ENCODE measurements around the gene PRKX. TPM values are rescaled to one million over a fixed set of nuclear protein-coding genes. Genes with fewer than 3 reads are reported as not detected.
"Not testable (repeated sequence)": the region's sequence is repeated elsewhere in the genome, so short reads cannot be mapped to it uniquely, and the experiment has no call there.

Gene PRKX
- 10 to 100 TPM; 87.6 to 92.3 TPM for total RNA-seq

DNA sequence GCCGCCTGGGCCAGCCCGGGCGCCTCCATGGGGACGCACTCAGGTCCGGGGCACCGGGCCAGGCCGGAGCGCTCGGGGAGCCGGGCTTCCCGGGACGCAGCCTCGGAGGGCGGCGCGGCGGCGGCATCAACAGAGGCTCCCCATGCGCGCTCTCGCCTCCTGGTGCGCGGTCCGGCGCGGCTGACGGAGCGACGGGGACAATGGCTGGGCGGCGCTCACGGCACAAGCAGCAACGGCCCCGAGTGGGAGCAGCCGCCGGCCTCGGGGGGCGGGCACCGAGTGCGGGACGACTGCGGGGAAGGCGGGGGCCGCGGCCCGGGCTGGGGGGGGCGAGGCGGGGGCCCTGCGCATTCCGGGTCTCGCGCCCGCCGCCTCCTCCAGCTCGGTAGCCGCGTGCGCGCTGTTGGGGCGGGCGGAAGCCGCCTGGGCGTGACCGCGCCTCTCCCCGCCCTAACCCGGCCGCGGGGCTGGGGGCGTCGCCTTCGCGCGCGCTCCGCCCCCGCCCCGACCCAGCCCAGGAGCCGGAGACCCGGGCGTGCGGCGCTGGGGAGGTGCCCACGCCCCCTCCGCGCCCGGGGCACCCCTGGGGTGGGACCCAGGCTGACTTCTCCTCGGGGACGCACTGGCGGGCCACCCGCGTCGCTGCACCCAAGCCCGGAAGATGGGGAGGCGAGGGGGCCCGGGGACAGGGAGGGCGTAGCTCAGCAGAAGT, at the start of gene PRKX:
Gene PRKX (minus strand): TSS at position 425 of the 712 bp plus-strand sequence. CDS start 396 bp downstream, at position 29.
- Mint-ChIP-seq H3K4me3 (peak within 1 kb of the TSS; percentile 98), H3K36me3 (peaks cover 12% of the 10 kb centered on the region), H3K27ac (peak within 1 kb of the TSS; percentile 98), H3K9me3 (no peaks in the 10 kb centered on the region), H3K27me3 (no peaks in the 10 kb centered on the region), H3K4me1 (peaks cover 7% of the 10 kb centered on the region)
- POLR2A ChIA-PET: interaction anchor here (0.7 to 1.6 kb wide), 5 partner anchors 12 to 98 kb away, joined by 3 to 7 read pairs (median 4); no protein-coding TSS in a partner anchor
- DNase-seq: peak; percentile 81
- peak; percentile 74 for ATAC-seq (ENCODE audit: low read depth)

DNA sequence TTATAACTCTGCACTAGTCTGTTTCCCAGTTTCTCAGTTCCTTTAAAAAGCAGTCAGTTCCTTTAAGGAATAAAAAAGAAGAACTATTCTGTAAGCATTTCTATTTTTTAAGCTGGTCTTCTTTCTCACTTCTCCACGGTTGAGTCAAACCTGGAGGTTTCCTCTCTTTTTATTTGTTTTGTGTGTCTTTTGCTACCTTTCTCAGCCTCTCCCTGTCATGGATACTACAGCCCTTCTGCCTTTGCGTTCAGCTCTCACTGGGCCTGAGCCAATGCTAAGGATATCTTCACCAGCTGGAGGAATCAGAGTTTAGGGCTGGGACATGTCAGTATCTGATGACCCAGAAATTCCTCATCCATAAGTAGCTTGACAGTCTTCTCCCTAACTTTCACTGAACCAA, 49.7 kb upstream of the PRKX start:
- H3K9me3 Mint-ChIP-seq: peaks cover 11% of the 10 kb centered on the region
- no peaks in the 10 kb centered on the region for H3K4me1 Mint-ChIP-seq
- DNase-seq (no peak), ATAC-seq (ENCODE audit: low read depth) (no peak)
- POLR2A ChIA-PET: no interaction called here
- no peak overlapping the region for H3K4me3 Mint-ChIP-seq
- H3K36me3 Mint-ChIP-seq: peaks cover 2% of the 10 kb centered on the region
- H3K27ac Mint-ChIP-seq: no peak overlapping the region
- peaks cover 9% of the 10 kb centered on the region for H3K27me3 Mint-ChIP-seq

DNA sequence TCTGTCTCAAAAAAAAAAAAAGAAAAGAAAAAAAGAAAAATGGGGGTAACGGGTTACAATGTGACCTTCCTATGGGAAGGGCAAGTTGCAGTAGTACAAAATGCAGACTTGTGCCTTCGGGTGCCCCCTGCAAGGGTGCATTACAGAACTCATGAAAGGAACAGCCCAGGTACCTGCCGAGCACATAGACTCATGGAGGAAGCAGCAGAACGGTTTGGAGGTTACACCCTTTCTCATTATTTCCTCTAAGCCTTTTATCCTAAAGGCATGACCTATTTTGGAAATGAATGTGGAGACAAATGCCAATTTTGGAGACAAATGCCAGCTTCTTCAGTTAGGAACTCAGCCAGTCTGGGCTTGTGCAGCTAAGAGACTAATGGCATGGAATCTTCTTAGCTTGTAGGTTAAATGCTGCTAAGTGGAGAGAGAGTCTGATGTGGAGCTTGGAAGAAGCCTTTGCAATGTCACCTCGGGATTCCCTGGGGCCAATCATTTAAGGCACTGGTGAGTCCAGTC, 44.1 kb upstream of the PRKX start:
- H3K27ac Mint-ChIP-seq: no peak overlapping the region
- peaks cover 4% of the 10 kb centered on the region for H3K27me3 Mint-ChIP-seq
- no peaks in the 10 kb centered on the region for H3K9me3 Mint-ChIP-seq
- no peak for DNase-seq
- H3K4me3 Mint-ChIP-seq: no peak overlapping the region
- H3K4me1 Mint-ChIP-seq: no peaks in the 10 kb centered on the region
- no peaks in the 10 kb centered on the region for H3K36me3 Mint-ChIP-seq
- no peak for ATAC-seq (ENCODE audit: low read depth)
- POLR2A ChIA-PET: no interaction called here

DNA sequence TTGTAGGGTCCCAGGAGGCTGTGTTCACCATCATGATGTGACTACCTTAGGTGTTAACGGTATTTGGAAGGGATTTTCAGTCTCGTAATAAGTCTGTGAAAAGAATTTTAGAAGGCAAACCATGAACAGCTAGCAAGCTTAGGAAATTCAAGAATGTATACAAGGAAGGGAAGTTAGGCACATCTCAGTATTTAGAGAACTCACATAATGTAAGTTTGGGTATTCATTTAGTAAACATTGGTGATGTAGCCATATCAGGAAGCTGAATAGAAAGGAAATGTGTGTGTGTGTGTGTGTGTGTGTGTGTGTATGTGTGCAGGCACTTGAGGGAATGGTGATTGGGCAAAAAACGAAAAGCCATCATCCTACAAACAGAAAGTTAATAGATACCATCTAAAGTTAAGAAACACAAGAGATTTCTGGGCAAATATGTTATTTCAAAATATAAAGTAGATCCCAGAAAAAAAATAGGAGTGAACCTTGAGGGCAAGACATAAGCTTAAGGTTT, 34.7 kb upstream of the PRKX start:
- Mint-ChIP-seq H3K36me3 (peaks cover 16% of the 10 kb centered on the region), H3K9me3 (peaks cover 10% of the 10 kb centered on the region), H3K4me1 (peaks cover 27% of the 10 kb centered on the region), H3K27ac (no peak overlapping the region), H3K27me3 (no peaks in the 10 kb centered on the region), H3K4me3 (no peak overlapping the region)
- DNase-seq: no peak
- POLR2A ChIA-PET: no interaction called here
- no peak for ATAC-seq (ENCODE audit: low read depth)

DNA sequence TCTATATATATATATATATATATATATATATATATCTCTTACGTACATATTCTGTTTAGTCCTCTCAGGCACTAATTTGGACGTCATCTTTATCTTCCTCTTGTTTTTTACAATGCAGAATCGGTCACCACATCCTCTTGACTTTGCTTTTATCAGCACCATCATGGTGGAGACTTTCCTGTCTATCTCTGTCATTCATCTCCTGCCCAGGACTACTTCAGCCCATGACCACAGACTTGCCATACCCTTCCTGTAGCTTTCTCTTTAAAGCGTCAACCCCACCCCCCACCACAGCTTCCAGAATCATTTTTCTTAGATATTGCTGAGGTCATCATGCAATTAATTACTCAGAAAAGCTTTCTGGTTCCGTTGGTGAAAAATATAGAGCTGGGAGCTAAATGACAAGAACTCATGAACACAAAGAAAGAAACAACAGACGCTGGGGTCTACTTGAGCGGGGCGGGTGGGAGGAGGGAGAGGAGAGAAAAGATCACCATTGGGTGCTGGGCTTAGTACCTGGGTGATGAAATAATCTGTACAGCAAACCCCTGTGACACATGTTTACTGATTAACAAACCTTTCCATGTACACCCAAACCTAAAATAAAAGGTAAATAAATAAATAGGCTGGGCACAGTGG, 30.5 kb upstream of the PRKX start:
- H3K36me3 Mint-ChIP-seq: peaks cover 17% of the 10 kb centered on the region
- POLR2A ChIA-PET: interaction anchor here (0.5 to 2.1 kb wide), 4 partner anchors 30 to 38 kb away, joined by 3 to 7 read pairs (median 3); partner anchors contain the start of gene PRKX
- peak overlapping the region; percentile 93 for H3K27ac Mint-ChIP-seq
- peaks cover 8% of the 10 kb centered on the region for H3K9me3 Mint-ChIP-seq
- DNase-seq (peak; percentile 28), ATAC-seq (ENCODE audit: low read depth) (peak; percentile 96)
- peaks cover 31% of the 10 kb centered on the region for H3K4me1 Mint-ChIP-seq
- no peaks in the 10 kb centered on the region for H3K27me3 Mint-ChIP-seq
- peak overlapping the region; percentile 80 for H3K4me3 Mint-ChIP-seq

DNA sequence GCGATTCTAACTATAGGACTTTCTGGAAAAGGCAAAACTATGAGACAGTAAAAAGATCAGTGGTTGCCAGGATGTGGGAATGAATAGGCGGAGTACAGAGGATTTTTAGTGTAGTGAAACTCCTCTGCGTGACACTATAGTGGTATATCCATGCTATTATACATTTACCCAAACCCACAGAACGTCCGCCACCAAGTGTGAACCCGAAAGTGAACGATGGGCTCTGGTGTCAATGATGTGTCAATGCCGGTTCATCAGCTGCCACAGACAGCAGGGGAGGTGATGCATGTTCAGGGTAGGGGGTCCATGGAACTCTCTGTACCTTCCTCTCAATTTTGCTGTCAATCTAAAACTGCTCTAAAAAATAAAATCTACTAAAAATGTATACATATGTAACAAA, 27.5 kb upstream of the PRKX start:
- not testable (repeated sequence) for H3K36me3 Mint-ChIP-seq; H3K9me3 Mint-ChIP-seq; H3K4me3 Mint-ChIP-seq; H3K27ac Mint-ChIP-seq; ATAC-seq (ENCODE audit: low read depth); H3K27me3 Mint-ChIP-seq; DNase-seq
- POLR2A ChIA-PET: interaction anchor here (0.6 kb wide), 1 partner anchor 29 kb away, joined by 3 read pairs; no protein-coding TSS in a partner anchor
- H3K4me1 Mint-ChIP-seq: peaks cover 27% of the 10 kb centered on the region

DNA sequence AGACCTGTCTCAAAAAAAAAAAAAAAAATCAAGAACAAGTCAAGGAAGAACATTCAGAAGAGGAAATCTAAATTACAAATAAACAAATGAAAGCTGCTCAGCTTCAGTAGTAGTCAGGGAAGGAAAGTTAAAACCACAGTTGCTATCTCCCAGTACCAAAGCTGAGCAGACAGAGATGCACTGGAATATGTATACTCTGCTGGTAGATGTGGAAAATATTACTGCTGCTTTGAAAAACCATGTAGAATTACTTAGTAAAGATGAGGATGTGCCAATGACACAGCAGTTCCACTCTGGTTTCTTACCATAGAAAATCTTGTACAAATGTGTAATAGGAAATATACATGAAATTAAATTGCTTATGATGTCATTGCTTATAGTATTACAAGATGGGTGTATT, 25.1 kb upstream of the PRKX start:
- Mint-ChIP-seq H3K36me3 (peaks cover 8% of the 10 kb centered on the region), H3K4me1 (peaks cover 18% of the 10 kb centered on the region), H3K27me3 (peaks cover 3% of the 10 kb centered on the region), H3K27ac (peak overlapping the region; percentile 77), H3K9me3 (no peaks in the 10 kb centered on the region), H3K4me3 (peak overlapping the region; percentile 35)
- POLR2A ChIA-PET: interaction anchor here (1.0 kb wide), 1 partner anchor 25 kb away, joined by 3 read pairs; the partner anchor contains the start of gene PRKX
- peak; percentile 68 for ATAC-seq (ENCODE audit: low read depth)
- no peak for DNase-seq

DNA sequence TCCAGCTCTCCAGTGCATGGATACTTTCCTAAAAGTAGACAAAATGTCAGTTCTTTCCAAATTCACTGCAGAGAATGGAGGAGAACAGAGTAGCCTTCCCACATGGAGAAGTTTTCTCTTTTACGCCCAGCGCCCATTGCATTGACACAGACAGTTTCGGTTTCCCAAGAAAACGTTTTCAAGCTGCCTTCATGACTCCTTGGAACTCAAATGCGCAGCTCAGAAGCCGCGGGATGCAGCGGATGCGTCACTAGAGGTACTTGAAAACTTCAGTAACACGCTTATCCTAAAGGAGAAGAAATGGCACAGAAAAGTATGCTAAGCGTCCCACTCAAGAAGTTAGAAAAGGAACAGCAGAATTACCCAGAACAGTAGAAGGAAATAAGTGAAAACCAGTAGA, 23.1 kb upstream of the PRKX start:
- H3K27ac Mint-ChIP-seq; ATAC-seq (ENCODE audit: low read depth); H3K27me3 Mint-ChIP-seq; H3K36me3 Mint-ChIP-seq; H3K4me3 Mint-ChIP-seq; POLR2A ChIA-PET; DNase-seq; H3K9me3 Mint-ChIP-seq: not testable (repeated sequence)
- peaks cover 18% of the 10 kb centered on the region for H3K4me1 Mint-ChIP-seq

DNA sequence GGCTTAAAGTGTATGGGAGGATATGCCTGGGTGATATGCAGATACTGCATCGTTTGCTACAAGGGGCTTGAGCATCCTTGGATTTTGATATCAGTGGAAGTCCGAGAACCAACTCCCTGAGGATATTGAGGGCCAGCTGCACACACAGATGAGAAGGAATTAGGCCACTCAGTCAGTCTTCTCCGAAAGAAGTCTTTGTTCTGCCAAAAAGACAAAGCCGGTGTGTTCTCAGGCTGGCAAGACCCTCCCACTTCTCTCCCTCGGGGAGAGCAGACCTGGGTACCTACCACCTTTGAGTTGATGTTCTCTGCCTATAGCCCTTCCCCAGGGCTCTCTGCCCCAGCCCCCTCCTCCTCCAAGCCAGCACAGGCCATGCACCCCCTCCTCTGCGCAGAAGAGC, 22.4 kb upstream of the PRKX start:
- POLR2A ChIA-PET; ATAC-seq (ENCODE audit: low read depth); H3K27ac Mint-ChIP-seq; H3K36me3 Mint-ChIP-seq; H3K27me3 Mint-ChIP-seq; H3K4me3 Mint-ChIP-seq; H3K9me3 Mint-ChIP-seq; DNase-seq: not testable (repeated sequence)
- peaks cover 18% of the 10 kb centered on the region for H3K4me1 Mint-ChIP-seq

DNA sequence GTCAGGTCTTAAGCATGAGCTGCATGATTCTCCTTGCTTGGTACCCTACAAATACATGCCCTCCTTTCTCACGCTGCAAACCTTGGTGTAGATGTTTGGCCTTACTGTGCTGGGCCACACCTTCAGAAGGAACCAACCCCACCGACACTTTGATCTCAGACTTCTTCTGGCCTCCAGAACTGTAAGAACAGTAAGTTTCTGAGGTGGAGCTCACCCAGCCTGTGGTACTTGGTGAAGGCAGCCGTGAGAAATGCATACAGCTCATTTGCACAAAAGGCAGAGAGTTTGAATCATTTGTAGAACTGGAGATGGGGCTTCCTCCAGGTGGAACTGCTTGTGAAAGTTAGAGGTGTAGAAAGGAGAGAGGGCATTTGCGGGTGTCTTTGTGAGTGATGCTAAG, 21.0 kb upstream of the PRKX start:
- peaks cover 17% of the 10 kb centered on the region for H3K4me1 Mint-ChIP-seq
- H3K27me3 Mint-ChIP-seq; POLR2A ChIA-PET; ATAC-seq (ENCODE audit: low read depth); H3K36me3 Mint-ChIP-seq; H3K4me3 Mint-ChIP-seq; H3K9me3 Mint-ChIP-seq; DNase-seq: not testable (repeated sequence)
- peak overlapping the region; percentile 54 for H3K27ac Mint-ChIP-seq

DNA sequence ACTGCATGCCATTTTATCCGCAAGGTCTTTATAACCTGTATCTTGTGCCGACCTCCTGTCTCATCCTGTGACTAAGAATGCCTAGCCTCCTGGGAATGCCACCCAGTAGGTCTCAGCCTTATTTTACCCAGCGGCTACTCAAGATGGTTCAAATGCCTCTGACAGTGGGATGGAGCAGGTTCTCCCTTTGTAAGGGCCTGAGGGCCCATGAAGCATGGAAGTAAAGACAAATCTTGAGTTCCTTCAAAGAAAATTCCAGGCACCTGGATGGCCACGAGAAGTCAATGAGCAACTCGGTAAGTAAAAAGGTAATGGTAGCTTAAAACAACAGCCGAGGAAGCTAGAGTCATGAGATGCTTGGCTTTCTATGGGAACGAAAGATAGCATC, 19.6 kb upstream of the PRKX start:
- no peaks in the 10 kb centered on the region for H3K36me3 Mint-ChIP-seq
- no peak for ATAC-seq (ENCODE audit: low read depth)
- H3K4me3 Mint-ChIP-seq: no peak overlapping the region
- H3K4me1 Mint-ChIP-seq: peaks cover 10% of the 10 kb centered on the region
- no peaks in the 10 kb centered on the region for H3K9me3 Mint-ChIP-seq
- peaks cover 3% of the 10 kb centered on the region for H3K27me3 Mint-ChIP-seq
- no peak for DNase-seq
- POLR2A ChIA-PET: no interaction called here
- H3K27ac Mint-ChIP-seq: no peak overlapping the region

DNA sequence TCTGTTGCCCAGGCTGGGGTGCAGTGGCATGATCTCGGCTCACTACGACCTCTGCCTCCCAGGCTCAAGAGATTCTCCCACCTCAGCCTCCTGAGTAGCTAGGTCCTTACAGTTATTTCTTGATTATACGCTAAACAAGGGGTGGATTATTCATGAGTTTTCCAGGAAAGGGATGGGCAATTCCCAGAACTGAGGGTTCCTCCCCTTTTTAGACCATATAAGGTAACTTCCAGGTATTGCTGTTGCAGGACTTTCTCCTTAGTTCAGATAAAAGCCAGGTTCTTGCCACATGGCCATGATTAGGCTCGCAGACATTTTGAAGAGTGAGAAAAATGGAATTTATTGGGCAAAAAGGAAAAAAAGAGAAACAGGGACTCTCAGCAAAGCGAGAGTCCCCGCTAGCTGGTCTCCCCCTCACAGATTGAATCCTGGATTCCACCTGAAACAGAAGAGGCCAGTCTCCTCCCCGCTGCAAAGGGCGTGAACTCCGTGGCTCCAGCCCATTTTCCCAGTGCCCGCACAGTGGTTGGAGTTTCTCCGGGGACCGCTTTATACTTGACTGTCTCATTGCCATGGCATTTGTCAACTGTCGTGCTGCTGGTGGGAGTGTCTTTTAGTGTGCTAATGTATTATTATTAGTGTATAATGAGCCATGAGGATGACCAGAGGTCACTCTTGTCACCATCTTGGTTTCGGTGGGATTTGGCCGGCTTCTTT, 19.0 kb upstream of the PRKX start:
- H3K36me3 Mint-ChIP-seq; H3K4me3 Mint-ChIP-seq; DNase-seq; H3K27me3 Mint-ChIP-seq; H3K4me1 Mint-ChIP-seq; ATAC-seq (ENCODE audit: low read depth); POLR2A ChIA-PET; H3K9me3 Mint-ChIP-seq; H3K27ac Mint-ChIP-seq: not testable (repeated sequence)

DNA sequence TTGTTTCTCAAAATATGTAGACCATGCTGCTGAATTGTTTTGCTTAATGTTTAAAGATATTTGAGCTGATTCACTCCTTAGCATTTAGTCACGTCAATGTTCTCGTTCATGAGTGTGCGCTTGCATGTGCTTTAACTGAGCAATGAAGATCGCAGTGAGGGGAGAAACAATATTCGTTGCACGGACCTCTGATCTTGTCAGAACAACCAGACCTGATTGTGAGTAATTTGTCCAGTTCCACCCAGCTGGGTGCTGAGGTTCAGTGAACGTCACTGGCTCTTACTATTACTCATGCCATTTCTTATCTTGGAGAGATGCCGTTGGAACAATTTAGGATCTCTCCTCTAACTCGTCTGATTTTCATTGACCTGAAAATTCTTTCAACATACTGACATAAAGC, 15.0 kb upstream of the PRKX start:
- no peaks in the 10 kb centered on the region for H3K27me3 Mint-ChIP-seq
- no peaks in the 10 kb centered on the region for H3K9me3 Mint-ChIP-seq
- POLR2A ChIA-PET: no interaction called here

More for the DNA sequence above, 15.0 kb upstream of the PRKX start:
- DNase-seq (no peak), ATAC-seq (ENCODE audit: low read depth) (no peak)
- peaks cover 3% of the 10 kb centered on the region for H3K4me1 Mint-ChIP-seq
- H3K27ac Mint-ChIP-seq: no peak overlapping the region
- no peak overlapping the region for H3K4me3 Mint-ChIP-seq
- no peaks in the 10 kb centered on the region for H3K36me3 Mint-ChIP-seq
